OCI-M2 (cell line): ENCODE results near the gene SMIM33.
A peak's percentile ranks its signal among the peaks of the same experiment; 100 is the strongest.
"Not testable (repeated sequence)": the region's sequence is repeated elsewhere in the genome, so short reads cannot be mapped to it uniquely, and the experiment has no call there.

ENCODE experiments used
- DNase-seq: peaks from one replicate; lab custom pipeline; 2025; ENCODE audit not compliant: unreplicated experiment; lab: John Stamatoyannopoulos, UW

Gene SMIM33

DNA sequence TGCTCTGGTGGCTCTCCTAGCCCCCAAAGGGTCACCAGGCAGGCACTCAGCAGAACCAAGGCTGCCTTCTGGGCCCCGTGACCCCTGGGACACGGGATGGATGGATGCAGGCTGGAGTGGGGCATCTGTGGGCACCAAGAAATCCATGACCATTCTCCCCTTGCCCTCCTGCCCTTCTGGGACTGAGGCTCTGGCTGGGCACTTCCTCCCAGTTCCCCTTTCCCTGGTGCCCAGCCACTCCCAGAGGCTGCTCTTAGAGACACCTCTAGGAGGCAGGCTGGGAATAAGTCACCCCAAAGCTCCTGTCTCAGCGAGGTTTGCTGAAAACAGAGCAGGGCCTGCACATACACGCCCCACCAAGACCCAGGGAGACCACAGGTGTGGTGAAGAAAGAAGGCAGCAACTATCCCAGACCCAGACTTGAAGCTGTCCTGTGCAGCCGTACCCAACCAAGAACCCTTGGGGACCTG lies 10.8 kb downstream of the SMIM33 start:
- no peak for DNase-seq

DNA sequence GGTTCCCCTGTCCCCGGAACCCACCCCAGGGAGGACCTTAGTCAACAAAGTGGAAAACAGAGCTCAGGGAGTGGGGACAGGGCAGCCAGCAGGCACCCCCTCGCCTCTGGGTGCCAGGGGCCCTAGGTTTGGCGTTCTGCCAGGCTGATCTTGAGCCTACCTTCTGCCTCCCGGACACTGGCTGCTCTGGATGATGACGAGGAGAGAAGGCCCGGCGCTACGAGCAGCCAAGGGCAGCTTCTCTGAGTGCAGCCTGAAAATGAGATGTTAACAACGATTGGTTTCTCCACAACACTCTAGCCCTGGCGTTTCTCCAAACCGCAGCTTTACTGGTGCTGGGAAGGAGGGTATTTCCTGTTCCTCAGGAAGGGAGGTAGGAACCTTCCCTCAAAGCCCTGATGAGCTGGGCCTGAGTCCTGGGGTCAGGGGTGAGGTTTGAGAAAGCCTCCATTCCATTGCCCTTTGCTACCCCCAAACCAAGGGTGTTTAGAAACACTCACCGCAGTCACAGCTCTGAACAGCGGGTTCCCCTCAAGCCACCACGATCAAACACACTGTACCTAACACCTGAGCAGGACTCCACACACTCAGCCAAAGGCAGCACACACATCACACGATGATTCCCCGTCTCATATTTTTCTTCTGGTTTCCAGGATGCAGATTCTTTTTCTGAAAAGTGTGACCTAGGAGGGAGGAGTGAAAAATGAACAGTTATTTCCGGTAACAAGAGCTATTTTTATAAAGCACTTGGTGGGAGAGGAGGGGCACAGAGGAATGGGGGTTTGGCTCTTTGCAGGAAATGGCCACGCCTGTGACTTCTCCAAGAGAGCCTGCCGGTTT lies 11.5 kb downstream of the SMIM33 start, which contains the start of gene STING1:
Gene STING1 (minus strand): TSS at position 709 of the 840 bp plus-strand sequence. CDS start 1,054 bp downstream, outside the sequence.
- DNase-seq, result peak; percentile 38

- DNase-seq, result not testable (repeated sequence)
Measured at GRCh38 chr5:139482890-139483208, 12.0 kb downstream of the SMIM33 start.

GRCh38 chr5:139486201-139486600 lies 15.4 kb downstream of the SMIM33 start:
- no peak for DNase-seq

- no peak for DNase-seq
Measured at GRCh38 chr5:139488260-139488659, 17.5 kb downstream of the SMIM33 start.

DNA sequence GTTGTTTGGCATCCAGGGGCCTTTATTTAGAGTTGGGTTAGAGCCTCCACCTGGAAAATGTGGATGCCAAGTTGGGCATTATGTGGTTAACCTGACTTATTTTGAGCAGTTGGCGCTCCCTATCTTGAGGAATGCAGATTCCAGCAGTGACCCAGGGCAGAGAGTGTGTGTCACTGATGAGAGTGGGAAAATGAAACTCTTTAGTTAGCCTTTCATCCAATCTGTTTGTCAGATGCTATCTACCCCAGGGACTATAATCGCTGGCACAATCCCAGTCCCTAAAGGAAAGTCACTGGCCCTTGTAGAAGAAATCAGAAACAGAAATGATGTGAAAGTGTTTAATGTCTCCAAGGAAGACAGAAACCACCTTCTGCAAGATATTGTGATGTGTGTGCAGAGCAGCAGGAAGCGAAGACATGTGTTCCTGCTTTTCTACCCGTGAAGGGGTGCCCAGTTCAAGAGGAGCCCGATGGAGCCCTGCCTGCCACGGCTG lies 21.9 kb downstream of the SMIM33 start:
- DNase-seq, result no peak

- no peak for DNase-seq
Measured at GRCh38 chr5:139494256-139494655, 23.5 kb downstream of the SMIM33 start.

DNA sequence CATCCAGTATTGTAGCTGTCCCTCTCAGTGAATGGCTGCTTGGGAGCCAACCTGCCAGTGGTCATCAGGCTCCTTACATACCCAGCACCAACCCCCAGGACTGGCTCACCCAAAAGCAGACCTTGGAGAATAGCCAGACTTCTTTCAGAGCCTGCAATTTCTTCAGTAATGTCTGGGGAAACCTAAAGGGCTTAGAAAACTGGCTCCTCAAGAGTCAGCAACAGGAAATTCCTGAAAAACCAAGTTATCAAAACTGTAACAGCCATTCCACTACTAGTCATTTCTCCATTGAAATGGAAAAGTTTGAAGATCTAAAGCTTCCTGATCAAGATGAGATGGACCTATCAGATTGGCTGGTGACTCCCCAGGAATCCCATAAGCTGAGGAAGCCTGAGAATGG lies 24.0 kb downstream of the SMIM33 start:
- DNase-seq, result no peak

- DNase-seq, result no peak
Measured at GRCh38 chr5:139495638-139496435, 25.0 kb downstream of the SMIM33 start.

DNA sequence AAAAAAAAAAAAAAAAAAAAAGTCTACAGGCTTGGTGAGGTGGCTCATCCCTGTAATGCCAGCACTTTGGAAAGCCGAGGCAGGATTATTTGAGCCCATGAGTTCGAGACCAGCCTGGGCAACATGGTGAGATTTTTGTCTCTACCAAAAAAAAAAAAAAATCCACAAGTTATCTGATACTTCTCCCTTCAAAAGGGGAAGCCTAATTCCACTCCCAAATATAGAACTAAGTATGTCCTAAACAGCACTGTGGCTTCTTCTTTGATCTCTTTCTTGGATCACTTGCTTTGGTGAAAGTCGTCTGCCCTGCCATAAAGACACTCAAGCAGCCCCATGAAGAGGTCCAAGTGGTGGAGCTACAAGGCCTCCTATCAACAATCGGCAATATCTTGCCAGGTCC lies 30.6 kb downstream of the SMIM33 start:
- no peak for DNase-seq

GRCh38 chr5:139503036-139503817 lies 32.4 kb downstream of the SMIM33 start:
- DNase-seq, result not testable (repeated sequence)

DNA sequence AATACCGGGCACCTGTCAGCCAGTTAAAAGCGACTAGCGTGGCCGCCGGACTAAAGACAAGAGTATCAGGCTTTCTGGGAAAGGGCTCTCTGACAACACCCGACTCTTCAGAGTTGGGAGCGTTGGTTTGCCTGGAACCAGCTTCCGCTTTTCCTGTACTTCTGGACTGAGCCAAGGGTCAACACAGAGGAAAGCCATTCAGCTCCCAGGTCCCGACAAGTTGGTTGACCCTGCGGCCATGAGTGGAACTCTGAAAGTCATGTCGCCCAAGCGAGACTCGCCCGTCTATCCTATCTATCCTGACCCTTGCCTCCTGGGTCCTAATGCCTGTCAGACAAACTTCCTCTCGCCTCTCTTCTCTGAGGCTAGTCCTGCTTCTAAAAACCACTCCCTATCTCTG lies 33.1 kb downstream of the SMIM33 start:
- DNase-seq, result not testable (repeated sequence)

DNA sequence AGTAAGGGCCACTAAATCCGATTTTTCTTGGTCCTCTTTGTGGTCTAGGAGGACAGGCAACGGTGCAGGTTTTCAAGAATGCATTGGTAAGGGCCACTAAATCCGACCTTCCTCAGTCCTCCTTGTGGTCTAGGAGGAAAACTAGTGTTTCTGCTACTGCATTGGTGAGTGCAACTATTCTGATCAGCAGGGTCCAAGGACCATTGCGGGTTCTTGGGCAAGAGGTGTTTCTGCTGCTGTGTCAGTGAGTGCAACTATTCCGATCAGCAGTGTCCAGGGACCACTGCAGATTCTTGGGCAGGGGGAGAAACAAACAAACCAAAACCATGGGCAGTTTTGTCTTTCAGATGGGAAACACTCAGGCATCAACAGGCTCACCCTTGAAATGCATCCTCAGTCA lies 33.9 kb downstream of the SMIM33 start:
- DNase-seq, result not testable (repeated sequence)

DNA sequence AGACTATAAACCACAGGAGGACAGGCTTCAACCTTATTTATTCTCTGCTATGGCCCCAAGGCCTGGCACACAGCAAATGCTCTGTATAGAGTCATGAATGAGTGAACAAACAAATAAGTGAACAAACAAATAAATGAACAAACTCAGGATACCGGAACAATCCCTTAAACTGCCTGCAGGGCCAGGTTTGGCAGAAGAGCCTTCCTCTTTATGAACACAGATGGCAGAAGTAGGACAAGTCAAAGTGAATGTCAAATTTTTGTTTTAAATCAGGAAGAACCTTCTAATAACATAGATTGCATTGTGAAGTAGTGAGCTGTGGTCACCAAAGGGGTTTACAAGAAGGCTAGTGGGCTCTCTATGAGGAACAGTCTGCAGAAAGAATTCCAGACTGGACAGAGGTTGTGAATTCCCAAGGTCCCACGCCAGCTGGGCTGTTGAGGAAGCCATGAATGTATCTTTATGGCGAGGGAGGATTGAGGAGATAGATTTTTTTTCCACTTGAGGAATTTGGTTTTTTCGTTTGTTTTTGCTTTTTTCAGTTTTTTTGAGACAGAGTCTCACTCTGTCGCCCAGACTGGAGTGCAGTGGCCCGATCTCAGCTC lies 42.1 kb downstream of the SMIM33 start:
- DNase-seq, result no peak

GRCh38 chr5:139513434-139513833 lies 42.6 kb downstream of the SMIM33 start:
- not testable (repeated sequence) for DNase-seq

GRCh38 chr5:139513852-139514485 lies 43.2 kb downstream of the SMIM33 start:
- no peak for DNase-seq

- no peak for DNase-seq
Measured at GRCh38 chr5:139514486-139514856, 43.7 kb downstream of the SMIM33 start.

- DNase-seq, result peak; percentile 83
Measured at GRCh38 chr5:139517683-139518564, 47.1 kb downstream of the SMIM33 start.
